ENCODE data around the gene MLLT10.

DNA sequence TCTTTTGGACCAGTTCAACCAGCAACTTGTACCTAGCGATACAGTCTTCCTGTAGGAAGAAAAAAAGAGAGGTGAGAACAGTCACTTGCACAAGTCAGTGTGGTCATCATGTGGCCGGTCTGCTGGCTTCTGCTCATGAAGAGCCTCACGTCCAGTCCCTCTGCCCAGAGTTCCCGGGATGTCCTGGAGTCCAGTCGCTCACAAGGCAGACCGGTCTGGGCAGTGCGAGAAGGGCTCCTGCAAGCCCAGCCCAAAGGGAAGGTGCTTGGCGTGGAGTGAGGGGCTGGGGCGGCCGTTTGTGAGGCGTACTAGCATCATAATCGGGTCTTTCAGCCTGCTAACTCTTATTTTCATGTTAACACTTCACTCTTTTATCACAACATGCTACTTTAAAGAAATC is 222.7 kb downstream of the MLLT10 start:
- TF ChIP-seq, protein P1, sequence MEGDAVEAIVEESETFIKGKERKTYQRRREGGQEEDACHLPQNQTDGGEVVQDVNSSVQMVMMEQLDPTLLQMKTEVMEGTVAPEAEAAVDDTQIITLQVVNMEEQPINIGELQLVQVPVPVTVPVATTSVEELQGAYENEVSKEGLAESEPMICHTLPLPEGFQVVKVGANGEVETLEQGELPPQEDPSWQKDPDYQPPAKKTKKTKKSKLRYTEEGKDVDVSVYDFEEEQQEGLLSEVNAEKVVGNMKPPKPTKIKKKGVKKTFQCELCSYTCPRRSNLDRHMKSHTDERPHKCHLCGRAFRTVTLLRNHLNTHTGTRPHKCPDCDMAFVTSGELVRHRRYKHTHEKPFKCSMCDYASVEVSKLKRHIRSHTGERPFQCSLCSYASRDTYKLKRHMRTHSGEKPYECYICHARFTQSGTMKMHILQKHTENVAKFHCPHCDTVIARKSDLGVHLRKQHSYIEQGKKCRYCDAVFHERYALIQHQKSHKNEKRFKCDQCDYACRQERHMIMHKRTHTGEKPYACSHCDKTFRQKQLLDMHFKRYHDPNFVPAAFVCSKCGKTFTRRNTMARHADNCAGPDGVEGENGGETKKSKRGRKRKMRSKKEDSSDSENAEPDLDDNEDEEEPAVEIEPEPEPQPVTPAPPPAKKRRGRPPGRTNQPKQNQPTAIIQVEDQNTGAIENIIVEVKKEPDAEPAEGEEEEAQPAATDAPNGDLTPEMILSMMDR (IDR thresholded peaks at IDR 0.05; ENCODE audit: extremely low read depth in 1 of 2, insufficient read depth in 1 of 2, low read depth in 1 of 2, low read length in 2 of 2), result no peak
- no peak for TF ChIP-seq FOS (IDR thresholded peaks at IDR 0.05; ENCODE audit: borderline replicate concordance, insufficient read depth, low read length)
- no peak for TF ChIP-seq EZH2 (IDR thresholded peaks at IDR 0.05; ENCODE audit: borderline replicate concordance, low read depth, low read length, severe bottlenecking)
- TF ChIP-seq POLR2AphosphoS5 (IDR thresholded peaks at IDR 0.05; ENCODE audit: insufficient read depth, low read depth, low read length), result no peak
- no peak for TF ChIP-seq POLR2A (IDR thresholded peaks at IDR 0.05; ENCODE audit: low read depth, low read length)
- TF ChIP-seq, protein P2, sequence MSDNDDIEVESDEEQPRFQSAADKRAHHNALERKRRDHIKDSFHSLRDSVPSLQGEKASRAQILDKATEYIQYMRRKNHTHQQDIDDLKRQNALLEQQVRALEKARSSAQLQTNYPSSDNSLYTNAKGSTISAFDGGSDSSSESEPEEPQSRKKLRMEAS (IDR thresholded peaks at IDR 0.05; ENCODE audit: insufficient read depth, insufficient read length), result no peak

Data from endothelial cell of umbilical vein (primary cell).